IPS-15b (cell line): ENCODE results near the gene CCK.

Experiments
- H3K27me3 ChIP-seq: one replicate; pipeline ENCODE4 v1.6.1; 2013; ENCODE audit warnings: low read length; ENCODE audit not compliant: control insufficient read depth, insufficient read depth
- H3K36me3 ChIP-seq: one replicate; pipeline ENCODE4 v1.6.1; 2013; ENCODE audit warnings: low read length; ENCODE audit not compliant: control insufficient read depth, insufficient read depth
- H3K4me1 ChIP-seq: one replicate; pipeline ENCODE4 v1.6.1; 2013; ENCODE audit warnings: mild to moderate bottlenecking, low read length; ENCODE audit not compliant: control insufficient read depth, insufficient read depth
- H3K4me3 ChIP-seq: one replicate; pipeline ENCODE4 v1.5.1; 2013; ENCODE audit warnings: low read depth, low read length
- H3K9ac ChIP-seq: one replicate; pipeline ENCODE4 v1.6.1; 2013; ENCODE audit warnings: low read depth, mild to moderate bottlenecking, low read length
- H3K9me3 ChIP-seq: one replicate; pipeline ENCODE4 v1.6.1; 2013; ENCODE audit warnings: mild to moderate bottlenecking, low read length; ENCODE audit not compliant: control insufficient read depth, insufficient read depth

CCK gene

DNA sequence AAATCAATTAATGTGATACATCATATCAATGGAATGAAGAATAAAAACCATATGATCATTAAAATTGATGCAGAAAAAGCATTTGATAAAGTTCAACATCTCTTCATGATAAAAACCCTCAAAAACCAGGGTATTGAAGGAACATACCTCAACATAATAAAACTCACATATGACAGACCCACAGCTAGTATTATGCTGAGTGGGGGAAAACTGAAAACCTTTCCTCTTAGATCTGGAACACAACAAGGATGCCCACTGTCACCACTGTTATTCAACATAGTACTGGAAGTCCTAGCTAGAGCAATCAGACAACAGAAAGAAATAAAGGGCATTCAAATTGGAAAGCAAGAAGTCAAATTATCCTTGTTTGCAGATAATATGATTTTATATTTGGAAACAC lies 30.5 kb downstream of the CCK start:
- no peak overlapping the region for H3K4me3 ChIP-seq
- no peaks in the 10 kb centered on the region for H3K27me3 ChIP-seq
- H3K4me1 ChIP-seq, result peaks cover 3% of the 10 kb centered on the region
- H3K9ac ChIP-seq, result no peak overlapping the region
- no peaks in the 10 kb centered on the region for H3K36me3 ChIP-seq
- peaks cover 6% of the 10 kb centered on the region for H3K9me3 ChIP-seq

DNA sequence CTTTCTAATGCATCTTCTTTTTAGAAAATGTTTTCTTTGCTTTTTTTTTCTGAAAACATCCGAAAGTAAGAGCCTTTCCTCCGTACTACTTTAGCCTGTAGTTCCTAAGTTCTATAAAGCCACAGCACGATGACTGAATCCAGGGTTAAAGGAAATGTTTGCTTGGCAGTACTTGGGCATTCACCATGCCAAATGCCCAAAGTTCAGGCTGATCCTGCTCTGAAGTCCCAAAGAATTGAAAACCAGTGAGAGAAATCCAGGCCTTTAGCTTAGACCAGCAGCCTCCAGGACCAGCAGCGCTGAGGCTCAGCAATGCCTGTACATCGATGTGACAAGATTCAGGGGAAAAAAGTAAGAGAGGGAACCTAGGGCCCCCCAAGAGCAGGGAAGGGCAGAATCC lies 35.1 kb downstream of the CCK start:
- H3K36me3 ChIP-seq, result no peaks in the 10 kb centered on the region
- no peak overlapping the region for H3K9ac ChIP-seq
- H3K4me1 ChIP-seq, result peaks cover 3% of the 10 kb centered on the region
- no peak overlapping the region for H3K4me3 ChIP-seq
- H3K9me3 ChIP-seq, result no peaks in the 10 kb centered on the region
- no peaks in the 10 kb centered on the region for H3K27me3 ChIP-seq

DNA sequence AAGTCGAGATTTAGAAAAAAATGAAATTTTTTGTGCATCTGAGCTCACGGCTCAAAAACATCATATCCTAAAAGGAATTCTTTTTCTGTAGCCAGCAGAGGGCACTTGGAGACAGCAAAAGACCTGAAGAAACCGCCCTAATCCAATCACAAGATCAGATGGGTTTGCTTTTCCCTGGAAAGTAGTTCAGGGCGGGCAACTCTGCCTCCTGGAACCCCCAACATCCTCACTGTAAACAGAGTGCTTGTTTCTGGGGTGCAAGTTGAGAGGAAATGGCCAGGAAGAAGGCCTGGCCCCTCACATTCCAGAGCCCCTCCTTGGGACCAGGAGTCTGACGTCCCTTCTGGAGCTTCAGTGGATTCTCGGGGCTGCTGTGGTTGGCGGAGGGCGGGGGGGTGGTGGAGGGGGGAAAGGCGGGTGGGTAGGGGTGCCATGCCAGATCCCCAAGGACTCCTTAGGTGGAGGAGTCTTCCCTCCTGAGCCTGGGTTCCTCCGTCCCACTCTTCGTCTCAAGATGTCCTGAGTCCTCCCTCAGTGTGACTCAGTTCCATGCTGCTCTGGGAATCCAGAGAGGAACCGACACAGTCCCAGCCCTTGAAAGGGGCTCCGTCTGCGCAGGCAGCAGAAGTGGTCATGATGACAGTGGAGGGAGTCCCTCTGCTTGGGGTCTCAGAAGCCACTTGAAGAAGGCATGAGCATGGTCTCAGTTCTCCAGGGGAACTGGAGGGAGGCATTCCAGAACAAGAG lies 35.9 kb downstream of the CCK start:
- no peaks in the 10 kb centered on the region for H3K9me3 ChIP-seq
- peaks cover 3% of the 10 kb centered on the region for H3K4me1 ChIP-seq
- H3K27me3 ChIP-seq, result no peaks in the 10 kb centered on the region
- H3K36me3 ChIP-seq, result no peaks in the 10 kb centered on the region
- no peak overlapping the region for H3K9ac ChIP-seq
- H3K4me3 ChIP-seq, result no peak overlapping the region

DNA sequence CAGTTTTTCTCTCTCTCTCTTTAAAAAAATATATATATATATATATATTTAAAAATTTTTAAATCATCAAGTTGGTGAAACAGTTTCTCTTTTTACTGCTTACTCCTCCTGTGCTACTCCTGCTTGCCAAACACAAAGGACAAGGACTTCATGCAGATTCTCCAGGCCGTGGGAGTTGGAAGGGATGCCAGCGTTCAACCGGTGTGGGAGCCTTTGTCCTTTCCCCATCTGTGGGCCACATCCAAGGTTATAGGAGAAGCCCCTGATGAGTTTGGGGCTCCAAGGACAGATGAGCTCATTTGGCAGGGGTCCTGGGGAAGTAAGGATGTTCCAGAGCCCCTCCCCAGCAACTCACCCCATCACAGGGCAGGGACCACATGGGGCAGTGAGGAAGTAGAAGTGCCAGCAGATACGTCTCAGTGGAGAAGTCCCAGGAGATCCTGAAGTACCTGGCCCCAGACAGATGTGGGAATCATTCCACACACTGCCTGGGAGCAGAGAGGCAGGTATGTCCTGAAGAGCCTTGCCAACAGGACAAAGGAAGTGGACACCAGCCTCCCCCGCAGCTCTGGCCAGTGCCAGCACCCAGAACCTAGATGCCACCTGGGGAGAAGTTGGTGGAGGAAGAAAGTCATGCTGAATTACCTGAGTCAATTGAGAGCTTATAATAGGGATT lies 36.6 kb downstream of the CCK start:
- peaks cover 3% of the 10 kb centered on the region for H3K4me1 ChIP-seq
- H3K4me3 ChIP-seq, result no peak overlapping the region
- H3K27me3 ChIP-seq, result no peaks in the 10 kb centered on the region
- H3K36me3 ChIP-seq, result no peaks in the 10 kb centered on the region
- no peak overlapping the region for H3K9ac ChIP-seq
- no peaks in the 10 kb centered on the region for H3K9me3 ChIP-seq

DNA sequence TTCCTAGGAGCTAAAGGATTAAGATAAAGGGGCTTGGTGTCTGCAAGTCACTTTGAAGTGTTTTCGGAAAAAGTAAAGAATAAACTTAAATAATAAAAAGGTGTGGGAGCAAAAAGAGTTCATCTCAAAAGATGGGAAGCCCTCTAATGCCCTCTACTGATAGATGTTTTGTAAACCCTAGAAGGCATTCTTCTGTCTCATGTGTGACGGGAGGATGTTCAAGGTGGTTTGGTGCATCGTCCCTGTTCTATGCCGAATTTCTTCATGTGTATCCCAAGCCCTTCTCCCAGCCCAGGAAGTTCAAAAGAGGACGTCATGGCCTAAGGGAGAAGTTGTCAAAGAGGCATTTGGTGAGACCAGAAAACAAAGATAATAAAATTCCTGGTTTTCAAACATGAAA lies 37.2 kb downstream of the CCK start:
- Histone ChIP-seq H3K36me3 (no peaks in the 10 kb centered on the region), H3K27me3 (no peaks in the 10 kb centered on the region), H3K4me1 (peaks cover 3% of the 10 kb centered on the region), H3K9me3 (no peaks in the 10 kb centered on the region), H3K4me3 (no peak overlapping the region), H3K9ac (no peak overlapping the region)

DNA sequence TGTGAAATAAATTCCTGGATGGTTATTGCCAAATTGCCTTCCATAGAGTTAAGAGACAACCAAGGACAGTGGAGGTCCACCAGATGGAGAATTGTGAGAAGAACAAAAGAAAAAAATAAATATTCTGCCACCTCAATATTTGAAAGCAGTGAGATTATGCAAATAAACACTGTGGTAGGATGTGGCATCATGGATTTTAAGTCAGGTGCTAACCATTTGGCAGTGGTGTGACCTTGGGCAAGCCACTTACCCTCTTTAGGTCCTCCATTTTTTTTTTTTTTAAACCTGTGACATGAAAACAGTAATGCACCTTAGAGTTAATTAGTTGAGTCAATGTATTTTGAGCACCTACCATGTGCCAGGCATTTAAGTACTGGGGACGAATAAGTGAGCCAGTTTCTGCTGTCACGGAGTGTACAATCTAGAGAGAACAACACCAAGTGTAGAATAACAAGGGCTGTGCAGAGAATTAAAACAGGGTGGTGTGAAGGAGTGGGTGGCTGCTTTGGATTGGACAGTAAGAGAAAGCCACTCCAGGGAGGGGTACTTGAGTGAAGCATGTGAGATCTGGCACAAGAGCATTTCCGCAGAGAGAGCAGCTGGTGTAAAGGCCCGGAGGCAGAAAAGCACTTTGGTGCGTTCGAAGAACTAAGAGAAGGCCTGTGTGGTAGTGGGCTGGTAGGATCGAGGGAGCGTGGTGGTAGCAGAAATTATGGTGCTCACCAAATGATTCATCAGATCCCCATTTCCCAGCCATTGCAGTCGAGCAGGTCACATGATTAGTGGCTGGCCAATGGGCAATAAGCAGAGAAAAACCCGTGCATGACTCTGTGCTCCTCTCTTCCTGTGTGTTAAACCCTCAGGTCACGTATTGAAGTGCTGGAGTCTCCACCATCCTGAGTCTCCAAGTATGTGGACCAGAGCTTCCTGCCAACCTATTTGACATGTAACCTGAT lies 39.2 kb downstream of the CCK start:
- no peak overlapping the region for H3K9ac ChIP-seq
- H3K9me3 ChIP-seq, result no peaks in the 10 kb centered on the region
- H3K36me3 ChIP-seq, result peaks cover 14% of the 10 kb centered on the region
- H3K4me1 ChIP-seq, result peaks cover 3% of the 10 kb centered on the region
- no peaks in the 10 kb centered on the region for H3K27me3 ChIP-seq
- no peak overlapping the region for H3K4me3 ChIP-seq

DNA sequence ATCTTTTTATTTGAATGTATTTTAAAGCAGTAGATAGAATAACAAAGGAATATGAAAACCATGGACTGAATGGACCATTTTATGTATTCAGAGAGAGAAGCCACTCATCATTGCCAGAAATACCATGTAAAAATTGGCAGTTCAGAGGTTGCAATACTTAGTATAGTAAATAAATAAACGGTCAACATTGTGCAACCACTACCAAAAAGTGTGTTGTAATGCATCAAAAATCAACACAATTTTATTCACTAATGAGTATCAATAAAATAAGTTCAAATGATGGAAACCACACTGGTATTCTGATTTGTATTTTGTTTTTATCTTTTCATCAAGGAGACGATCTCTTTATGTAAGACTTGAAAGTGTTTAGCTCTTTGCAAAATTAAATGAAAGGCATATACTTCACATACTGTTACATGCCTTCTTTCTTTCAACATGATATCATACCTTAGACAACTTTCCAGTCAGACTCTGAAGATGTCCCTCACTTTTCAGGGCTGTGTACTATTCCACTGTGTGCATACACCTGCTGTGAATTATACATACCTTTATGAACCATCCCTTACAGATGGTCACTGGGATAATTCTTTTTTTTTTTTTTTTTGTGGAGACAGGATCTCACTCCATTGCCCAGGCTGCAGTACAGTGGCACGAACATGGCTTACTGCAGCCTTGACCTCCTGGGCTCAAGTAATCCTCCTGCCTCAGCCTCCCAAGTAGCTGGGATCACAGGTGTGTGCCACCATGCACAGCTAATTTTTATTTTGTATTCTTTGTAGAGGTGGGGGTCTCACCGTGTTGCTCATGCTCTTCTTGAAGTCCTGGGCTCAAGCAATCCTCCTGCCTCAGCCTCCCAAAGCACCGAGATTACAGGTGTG lies 40.3 kb downstream of the CCK start:
- Histone ChIP-seq H3K9ac (no peak overlapping the region), H3K4me3 (no peak overlapping the region), H3K27me3 (no peaks in the 10 kb centered on the region), H3K36me3 (peaks cover 14% of the 10 kb centered on the region), H3K9me3 (no peaks in the 10 kb centered on the region), H3K4me1 (no peaks in the 10 kb centered on the region)

DNA sequence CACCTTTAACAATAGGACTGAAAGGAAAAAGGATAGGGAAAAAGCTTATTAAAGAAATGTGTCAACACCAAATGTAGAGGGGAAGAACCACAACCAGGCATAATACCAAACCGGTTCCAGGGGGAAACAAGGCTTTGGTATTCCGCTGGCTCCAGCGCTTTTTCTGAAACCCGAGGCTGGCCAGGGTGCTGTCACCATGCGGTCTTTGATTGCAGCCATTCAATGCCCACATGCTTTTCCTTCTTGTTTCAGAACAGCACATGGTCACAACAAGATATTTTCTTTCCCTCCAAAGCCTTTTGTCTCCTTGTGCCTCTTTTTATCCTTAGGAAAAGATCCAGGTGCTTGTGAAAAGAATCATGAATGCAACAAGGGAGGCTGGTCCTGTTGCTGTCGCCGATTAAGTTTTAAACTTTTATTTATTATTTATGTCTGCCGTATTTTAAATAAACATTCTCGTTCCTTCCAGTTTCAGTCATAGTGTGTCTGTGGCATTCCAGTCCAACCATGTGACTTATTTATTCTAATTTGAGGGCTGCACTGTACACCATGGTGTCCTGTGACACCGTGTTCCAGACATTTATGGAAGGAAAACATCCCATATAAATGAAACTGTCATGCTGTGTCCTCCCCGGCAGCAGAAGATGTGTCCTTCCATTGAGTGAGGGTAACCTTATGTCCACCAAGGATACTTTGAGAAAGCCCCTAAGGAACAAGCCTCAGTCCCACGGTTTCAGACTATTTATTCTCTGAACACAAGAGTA lies 41.1 kb downstream of the CCK start:
- Histone ChIP-seq H3K27me3 (no peaks in the 10 kb centered on the region), H3K9me3 (no peaks in the 10 kb centered on the region), H3K9ac (no peak overlapping the region), H3K36me3 (peaks cover 18% of the 10 kb centered on the region), H3K4me3 (no peak overlapping the region), H3K4me1 (no peaks in the 10 kb centered on the region)

DNA sequence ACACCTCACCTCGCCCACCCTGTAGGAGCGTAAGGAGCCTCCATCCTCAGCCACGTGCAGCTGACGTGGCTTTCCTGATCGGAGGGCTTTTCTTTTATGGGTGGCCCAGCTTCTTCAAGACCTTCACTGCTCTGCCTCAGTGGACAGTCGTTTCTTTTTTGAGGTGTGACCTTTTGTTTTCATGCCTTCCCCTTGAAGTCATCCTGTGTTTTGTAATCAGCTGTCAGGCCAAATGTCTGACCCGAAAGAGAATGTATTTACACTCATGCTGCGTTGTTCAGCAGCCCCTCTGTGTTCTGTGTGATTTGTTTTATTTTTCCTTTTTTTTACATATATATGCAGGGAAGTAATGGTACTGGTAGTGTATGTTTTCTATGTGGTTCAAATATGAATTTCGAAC lies 41.8 kb downstream of the CCK start:
- H3K4me1 ChIP-seq, result no peaks in the 10 kb centered on the region
- H3K36me3 ChIP-seq, result peaks cover 18% of the 10 kb centered on the region
- H3K27me3 ChIP-seq, result no peaks in the 10 kb centered on the region
- H3K9me3 ChIP-seq, result no peaks in the 10 kb centered on the region
- H3K4me3 ChIP-seq, result no peak overlapping the region
- no peak overlapping the region for H3K9ac ChIP-seq

DNA sequence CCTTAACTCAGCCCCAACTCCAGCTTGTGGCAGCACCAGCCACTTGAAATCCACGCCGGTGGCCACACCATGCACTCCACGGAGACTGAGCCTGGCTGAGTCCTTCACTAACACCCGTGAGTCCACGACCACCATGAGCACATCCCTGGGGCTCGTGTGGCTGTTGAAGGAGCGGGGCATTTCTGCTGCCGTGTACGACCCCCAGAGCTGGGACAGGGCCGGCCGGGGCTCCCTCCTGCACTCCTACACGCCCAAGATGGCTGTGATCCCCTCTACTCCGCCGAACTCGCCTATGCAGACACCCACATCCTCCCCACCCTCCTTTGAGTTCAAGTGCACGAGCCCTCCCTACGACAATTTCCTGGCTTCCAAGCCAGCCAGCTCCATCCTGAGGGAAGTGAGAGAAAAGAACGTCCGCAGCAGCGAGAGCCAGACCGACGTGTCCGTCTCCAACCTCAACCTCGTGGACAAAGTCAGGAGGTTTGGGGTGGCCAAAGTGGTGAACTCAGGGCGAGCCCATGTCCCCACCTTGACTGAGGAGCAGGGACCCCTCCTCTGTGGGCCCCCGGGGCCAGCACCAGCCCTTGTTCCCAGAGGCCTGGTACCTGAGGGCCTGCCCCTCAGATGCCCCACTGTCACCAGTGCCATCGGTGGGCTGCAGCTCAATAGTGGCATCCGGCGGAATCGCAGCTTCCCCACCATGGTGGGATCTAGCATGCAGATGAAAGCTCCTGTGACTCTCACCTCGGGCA lies 42.9 kb downstream of the CCK start:
- Histone ChIP-seq H3K9me3 (no peaks in the 10 kb centered on the region), H3K4me3 (no peak overlapping the region), H3K27me3 (no peaks in the 10 kb centered on the region), H3K36me3 (peaks cover 18% of the 10 kb centered on the region), H3K4me1 (no peaks in the 10 kb centered on the region), H3K9ac (no peak overlapping the region)
